Inflammatory macrophage treated with lipopolysaccharide for 4 hours (primary cell): ENCODE measurements around the gene POGLUT2.
A peak's percentile ranks its signal among the peaks of the same experiment; 100 is the strongest.
"Not testable (repeated sequence)": the region's sequence is repeated elsewhere in the genome, so short reads cannot be mapped to it uniquely, and the experiment has no call there.

Source experiments
- DNase-seq: peaks from one replicate; pipeline ENCODE4 v3.0.0-alpha.2; 2020

The POGLUT2 gene

DNA sequence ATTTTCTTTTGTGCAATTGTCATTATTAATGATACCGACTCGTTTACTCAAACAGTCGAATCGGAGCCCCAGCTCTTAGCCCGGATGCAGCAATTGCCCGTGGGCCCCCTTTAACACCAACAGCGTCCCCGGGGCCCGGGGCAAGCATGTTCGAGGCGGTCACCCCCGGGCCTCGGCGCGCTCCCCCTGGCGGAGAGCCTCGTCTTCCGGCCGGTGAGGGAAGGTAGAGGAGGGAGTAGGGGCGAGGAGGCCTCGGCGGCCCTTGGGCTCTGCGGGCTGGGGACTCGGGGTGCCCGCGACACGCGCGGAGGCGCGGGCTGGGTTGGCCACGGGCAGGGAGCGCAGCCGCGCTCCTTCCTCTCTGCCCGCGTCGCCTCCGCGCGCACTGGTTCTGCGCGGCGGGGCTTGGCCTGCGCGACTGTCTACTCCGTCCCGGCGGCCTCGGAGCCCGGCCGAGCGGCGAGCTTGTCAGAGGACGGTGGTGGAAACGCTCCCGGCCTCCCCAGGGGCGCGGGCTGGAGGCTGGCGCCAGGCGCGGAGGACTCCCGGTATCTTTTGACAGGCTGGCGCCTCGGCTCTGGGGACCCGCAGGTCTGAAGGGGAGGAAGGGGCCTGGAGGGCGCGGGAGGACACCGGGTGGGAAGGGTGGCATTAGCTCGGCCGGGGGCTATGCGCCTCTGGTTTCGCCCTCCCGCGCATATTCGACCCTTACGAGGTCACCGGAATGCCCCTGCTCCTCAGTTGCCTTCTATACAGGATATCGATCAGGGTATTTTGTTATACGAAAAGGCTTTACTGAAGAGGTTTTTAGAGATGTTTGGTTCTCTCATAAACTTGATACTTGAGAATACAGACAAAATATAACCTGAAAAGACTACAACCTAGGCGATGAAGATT, 1.6 kb upstream of the POGLUT2 start:
- peak; percentile 76 for DNase-seq

DNA sequence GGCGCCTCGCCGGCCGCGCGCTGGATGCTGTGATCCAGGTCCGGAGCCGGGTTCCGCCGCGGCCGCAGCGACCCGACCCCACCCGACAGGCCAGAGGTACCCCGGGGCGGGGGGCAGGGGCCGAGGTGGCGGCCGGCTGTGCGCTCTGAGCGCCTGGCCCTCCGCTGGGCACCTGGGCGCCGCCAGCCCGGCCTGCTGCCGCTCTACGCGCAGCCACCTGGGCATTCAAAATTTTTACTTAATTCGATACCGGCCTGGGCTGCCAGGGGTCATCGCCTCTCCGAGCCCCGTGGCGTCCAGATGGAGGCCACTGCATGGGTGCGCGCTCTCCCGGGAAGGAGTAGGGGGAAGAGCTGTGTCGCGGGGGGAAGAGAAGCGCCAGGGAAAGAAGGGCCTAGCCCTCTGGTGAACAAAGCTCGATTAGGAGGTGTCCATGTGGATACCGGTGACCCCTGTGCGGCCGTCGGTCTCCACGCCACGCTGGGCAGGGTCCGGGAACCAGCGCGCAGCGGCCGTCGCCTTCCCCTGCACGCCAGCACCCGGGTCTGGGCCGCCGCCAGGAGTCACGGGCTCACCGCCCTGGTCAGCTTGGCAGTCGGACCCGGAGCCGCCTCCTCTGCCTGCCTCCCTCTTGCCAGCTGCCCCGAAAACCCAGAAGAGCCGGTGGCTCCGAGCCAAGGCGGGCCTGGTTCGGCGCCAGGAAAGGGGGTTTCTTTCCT, 809 bp upstream of the POGLUT2 start:
- DNase-seq = peak; percentile 8

DNA sequence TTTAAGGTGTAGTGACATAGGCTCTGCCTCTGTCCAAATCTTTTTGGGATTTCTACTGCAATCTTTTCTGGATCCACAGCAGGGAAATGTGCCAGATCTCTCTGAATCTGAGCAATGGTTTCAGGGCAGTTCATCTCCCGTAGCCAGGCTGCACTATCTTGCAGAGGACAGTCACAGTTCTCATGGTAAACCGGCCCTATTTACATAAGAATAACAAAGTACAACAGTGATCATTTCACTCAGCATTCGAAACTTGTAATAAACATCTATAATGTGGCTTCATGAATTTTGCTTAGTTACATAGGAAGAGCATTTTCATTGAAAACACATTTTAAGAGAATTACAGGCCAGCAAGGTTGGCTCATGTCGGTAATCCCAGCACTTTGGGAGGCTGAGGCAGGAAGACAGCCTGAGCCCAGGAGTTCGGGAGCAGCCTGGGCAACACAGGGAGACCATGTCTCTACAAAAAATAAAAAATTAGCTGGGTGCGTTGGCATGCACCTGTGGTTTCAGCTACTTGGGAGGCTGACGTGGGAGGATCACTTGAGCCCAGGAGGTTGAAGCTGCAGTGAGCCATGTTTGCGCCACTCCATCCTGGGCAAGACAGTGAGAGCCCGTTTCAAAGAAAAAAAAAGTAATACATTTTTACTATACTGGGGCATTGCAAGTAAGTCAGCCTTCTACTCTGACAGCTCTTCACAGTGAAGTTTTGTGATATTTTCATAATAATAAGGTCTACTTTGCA, 5.0 kb downstream of the POGLUT2 start:
- DNase-seq = no peak

DNA sequence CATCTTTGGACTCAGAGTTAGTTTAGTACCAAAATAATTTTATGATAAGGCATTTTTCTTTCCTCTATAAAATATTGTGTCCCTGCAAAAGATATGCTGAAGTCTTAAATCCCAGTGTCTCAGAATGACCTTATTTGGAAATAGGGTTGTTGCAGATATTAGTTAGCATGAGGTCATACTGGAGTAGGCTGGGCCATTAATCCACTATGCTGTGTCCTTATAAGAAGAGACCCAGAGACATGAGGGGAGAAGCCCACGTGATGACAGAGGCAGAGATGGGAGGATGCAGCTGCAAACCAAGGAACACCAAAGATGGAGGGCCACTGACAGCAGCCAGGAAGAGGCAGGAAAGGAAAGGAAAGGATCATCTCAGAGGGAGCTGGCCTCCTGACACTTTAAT, 6.4 kb downstream of the POGLUT2 start:
- DNase-seq = no peak

DNA sequence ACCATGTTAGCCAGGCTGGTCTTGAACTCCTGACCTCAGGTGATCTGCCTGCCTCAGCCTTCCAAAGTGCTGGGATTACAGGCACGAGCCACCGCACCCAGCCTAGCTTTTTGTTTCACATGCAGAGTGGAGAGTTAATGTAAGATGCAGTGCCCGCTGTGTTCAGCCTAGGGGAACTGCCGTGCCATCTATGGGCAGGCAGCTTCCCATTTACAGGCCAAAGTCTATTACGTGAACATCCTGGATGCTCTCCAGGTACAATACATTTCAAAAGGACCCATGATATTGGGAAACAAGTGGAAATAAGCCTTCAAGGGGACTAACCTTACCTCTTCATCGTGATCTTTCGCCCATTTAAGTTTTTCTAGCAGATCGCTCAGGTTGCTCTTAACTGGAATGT, 10.1 kb downstream of the POGLUT2 start:
- DNase-seq = no peak

DNA sequence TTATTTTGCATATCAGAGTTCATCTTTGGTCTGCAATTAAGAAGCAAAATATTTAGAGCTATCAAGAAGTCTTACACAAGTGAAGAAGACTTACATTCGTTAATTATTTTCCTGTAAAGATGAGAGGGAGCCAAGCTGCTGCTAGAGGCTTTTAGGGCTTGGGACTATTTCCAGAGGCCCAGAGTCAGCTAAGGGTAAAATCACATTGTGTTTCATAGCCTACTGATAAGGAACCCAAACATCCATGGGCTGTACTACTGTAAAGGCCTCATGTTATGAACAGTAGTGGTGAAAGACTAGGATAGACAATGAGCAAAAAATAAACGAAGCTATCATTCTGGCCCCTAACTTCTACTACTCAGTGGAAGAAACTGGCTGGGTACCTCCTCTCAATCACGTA, 14.3 kb downstream of the POGLUT2 start:
- no peak for DNase-seq

DNA sequence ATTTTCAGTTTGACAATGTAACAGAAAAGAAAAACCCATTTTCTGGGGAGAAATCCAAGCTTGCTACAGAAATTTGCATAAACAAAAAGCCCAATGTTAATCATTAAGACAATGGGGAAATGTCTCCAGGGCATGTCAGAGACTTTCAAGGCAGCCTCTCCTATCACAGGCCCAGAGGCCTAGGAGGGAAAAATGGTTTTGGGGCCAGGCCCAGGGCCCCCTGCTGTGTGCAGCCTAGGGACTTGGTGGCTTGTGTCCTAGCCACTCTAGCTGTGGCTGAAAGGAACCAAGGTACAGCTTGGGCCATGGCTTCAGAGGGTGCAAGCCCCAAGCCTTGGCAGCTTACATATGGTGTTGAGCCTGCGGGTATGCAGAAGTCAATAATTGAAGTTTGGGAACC, 17.2 kb downstream of the POGLUT2 start:
- peak; percentile 13 for DNase-seq

DNA sequence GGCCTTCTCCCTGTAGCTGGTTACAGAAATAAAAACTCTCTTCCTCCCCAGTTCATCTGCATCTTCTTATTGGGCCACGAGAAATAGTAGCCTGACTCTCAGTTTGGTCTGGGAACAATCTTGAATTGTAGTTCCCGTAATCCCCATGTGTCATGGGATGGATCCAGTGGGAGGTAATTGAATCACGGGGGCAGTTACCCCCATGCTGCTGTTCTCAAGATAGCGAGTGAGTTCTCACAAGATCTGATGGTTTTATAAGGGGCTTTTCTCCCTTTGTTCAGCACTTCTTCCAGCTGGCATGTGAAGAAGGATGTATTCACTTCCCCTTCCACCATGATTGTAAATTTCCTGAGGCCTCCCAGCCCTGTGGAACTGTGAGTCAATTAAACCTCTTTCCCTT, 18.1 kb downstream of the POGLUT2 start:
- not testable (repeated sequence) for DNase-seq

DNA sequence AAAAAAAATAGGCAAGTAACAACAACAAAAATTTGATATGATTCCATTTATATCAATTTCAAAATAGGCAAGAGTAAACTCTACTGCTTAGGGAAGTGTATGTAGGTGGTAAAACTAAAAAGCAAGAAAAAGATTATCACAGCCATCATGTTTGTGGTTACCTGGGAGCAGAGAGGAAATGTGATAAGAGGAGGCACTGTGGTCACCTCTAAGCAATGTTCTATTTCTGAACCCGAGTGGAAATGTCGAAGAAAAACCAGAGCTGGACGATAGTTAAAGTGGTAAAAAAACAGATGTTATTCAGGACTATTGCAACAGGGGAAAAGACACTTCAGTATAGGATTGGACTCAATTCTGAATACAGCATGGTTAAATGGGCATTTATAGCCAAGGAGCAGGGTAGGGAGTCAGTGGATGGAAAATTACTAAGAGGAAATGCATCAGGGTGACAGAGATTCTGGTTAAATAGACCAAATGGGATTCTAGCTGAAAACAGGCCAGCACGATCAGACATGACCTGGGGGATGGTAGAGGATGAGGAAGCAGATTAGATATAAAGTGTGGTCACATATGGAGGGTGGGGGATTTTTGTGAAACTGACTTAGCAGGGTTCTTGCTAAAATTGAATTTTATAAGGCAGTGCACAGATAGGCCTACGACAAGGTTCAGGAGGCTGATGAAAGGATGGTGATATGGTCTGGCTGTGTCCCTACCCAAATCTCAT, 19.2 kb downstream of the POGLUT2 start:
- no peak for DNase-seq

DNA sequence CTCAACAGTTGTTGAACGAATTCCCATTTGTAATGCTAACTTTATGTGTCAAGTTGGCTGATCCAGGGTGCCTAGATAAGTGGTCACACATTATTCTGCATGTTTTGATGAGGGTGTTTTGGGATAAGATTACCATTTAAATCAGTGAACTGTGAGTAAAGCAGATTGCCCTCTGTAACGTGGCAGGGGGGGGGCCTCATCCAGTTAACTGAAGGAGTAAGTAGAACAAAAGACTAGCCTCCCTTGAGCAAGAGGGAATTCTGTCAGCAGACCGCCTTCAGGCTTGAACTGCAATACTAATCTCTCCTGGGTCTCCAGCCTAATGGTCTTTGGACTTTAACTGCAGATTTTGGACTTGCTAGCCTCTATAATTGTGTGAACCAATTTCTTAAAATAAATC, 21.0 kb downstream of the POGLUT2 start:
- DNase-seq = no peak

DNA sequence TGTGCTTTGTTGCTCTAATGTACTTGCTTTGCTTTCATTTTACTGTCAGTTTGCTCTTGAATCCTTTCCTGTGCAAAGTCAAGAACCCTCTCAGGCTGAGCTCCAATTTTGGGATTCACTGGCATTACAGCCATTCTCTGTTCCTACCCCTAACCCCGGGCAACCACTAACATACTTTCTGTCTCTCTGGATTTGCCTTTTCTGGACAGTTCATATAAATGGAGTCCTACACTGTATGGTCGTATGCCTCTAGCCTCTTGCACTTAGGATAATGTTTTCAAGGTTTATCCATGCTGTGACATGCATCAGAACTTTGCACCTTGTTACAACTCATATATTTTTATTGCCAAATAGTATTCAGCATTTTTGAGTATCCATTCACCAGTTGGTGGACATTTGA, 22.5 kb downstream of the POGLUT2 start:
- DNase-seq = no peak

DNA sequence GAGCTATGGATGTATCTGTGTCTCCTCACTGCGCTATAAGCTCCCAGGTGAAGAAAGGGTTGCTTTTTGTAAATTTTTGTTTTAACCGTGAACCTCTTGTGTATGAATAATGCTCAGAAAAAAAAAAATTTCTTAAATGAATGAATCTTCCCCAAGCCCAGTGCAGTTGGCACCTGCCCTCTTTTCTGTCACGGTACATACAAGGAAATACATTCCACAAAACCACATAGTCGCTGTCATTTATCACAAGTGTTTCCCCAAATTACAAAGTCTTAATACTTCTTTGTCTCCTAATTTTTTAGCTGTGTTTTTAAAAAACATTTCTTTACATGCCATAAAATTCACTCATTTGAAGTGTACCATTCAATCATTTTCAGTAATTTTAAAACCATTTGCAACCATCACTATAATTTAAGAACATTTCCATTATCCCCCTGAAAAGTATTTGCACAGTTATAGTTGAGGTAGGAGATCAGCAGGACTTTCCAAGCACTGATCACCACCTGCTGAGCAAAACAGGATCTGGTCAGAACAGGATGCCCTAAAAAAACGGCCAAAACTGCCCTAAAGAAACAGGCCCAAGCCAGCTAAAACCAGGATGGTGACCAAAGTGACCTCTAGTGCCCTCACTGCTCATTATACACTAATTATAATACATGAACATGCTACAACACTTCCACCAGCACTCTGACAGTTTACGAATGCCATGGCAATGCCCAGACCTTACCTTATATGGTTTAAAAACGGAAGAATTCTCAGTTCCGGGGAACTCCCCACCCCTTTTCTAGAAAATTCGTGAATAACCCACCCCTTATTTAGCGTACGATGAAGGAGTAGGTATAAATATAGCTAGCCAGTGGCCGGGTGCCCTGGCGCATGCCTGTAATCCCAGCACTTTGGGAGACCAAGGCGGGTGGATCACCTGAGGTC, 23.9 kb downstream of the POGLUT2 start:
- no peak for DNase-seq

DNA sequence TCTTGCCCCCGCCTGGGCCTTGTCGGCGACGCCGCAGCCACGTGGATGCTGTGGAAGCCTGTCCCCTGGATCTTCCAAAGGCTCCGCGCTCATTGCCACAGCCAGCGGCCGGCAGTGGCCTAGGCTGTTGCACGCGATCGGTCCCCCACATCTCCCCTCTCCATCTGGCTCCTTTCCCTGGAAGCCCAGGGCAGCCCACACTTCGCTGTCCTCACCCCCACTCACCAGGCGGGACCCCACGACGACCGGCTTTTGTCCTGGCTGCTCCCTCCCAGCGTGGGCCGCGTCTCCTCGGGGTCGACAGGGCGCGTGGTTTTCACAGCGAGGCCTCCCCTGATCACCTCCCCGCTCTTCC, 24.6 kb downstream of the POGLUT2 start:
- no peak for DNase-seq

DNA sequence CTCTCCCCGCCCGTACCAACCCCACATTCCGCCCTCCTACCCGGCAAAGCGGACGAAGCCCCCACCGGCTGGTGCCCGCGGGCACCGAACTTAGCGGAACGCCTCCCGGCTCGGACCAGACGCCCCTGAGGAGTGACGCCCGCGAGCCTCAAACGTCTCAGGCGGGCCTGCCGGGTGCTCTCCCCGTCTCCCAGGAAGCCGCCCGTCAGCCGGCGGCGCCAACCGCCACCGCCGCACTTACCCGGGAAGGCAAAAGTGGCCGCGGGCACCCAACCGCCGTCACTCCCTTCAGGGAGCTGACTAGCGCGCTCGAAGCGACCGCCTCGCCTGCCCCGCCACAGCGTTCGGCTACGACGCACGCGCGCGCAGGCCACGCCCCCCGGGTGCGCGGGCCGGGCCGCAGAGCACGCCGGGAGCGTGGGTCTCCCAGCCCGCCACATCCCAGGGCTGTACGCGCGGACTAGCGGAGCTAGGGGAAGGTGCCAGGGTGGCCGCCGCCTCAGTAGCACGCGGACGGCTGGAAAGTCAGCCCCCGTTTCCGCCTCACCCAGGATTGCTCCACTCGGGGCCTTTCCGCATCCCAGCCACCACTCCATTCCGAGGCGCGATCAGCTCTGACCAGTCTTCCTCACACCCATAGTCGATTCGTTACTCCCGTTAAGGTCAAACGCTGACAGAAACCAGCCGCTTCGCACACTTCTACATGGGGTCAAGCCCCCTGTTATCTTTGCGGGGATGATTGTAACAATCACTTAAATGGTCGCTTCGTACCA, 25.1 kb downstream of the POGLUT2 start, which contains the start of gene TEX30:
TEX30 (minus strand) TSS at position 346 of the 773 bp plus-strand sequence. CDS start 3,760 bp downstream, outside the sequence.
- peak; percentile 91 for DNase-seq

DNA sequence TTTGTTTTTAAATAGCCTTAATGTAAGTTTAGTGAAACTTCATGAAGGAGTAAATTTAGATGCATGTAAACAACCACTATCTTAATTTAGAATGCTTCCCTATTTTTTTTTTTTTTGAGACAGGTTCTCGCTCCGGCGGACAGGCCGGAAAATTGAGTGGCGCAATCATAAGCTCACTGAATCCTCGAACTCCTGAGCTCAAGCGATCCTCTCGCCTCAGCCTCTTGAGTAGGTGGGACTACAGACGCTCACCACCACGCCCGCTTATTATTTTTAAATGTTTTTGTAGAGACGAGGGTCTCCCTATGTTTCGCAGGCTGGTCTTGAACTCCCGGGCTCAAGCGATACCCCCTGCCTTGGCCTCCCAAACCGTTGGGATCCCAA, 26.7 kb downstream of the POGLUT2 start:
- no peak for DNase-seq

DNA sequence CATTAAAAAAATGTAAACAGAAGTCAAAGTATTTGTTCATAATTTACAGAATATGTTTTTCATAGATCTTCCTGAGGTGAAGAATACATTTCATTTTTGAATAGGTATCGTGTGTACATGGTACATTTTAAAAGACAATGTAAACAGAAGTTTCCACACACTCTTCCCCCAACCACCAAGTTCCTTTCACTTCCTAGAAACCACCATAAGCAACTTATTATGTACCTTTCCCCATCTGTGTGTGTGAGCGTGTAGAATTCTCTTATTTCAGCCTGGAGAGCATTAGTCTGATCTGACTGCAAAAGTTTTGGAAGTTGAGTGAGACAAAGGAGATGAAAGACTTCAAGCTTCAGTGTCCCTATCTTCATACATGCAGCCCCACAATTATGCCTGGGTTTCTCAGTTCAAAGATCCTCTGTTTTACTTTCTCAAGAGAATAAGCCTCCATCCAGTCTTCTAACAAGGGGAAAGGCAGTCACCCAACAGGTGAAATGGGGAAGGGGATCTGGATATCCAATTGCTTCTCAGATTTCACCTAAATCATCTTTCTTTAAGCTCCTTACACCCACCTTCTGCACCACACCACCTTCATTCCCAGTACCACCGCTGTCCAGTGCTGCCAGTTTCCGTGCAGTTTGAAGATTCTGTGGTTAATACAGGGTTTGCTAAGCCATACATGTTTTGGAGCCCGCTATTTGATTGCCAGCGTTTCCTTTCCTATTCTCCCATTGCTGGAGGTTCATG, 27.3 kb downstream of the POGLUT2 start:
- DNase-seq = peak; percentile 17

DNA sequence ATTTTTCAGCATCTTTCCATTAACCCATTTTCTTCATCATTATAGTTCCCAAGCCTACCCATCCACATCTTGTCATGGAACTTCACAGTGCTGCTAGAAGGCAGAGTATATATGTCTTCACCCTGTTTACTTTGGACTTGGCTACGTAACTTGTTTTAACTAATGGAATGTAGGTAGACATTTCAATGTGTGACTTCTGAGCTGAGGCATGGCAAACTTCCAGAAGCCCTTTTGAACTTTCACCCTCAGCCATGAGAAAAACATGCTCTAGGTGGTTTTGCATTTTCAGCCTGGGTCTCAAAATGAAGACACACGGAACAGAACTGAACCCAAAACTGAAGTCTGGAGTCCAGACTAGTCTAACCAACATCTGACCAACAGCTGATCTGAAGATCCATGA, 28.3 kb downstream of the POGLUT2 start:
- DNase-seq = no peak

DNA sequence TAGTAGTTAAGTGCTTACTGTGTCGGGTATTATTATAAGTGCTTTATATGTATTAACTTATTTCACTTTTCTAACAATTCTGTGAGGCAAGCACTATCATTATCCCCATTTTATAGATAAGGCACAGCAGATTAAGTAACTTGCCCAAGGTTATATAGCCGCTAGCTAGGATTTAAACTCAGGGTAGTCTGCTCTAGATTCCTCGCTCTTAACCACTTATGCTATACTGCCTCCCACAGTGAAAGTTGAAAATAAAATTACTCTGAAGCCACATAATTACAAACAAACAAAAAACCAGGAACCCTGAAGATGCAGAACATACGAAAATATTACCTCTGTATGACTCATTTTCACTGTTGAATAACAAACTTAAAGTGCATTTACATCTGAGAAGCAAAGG, 29.1 kb downstream of the POGLUT2 start:
- peak; percentile 2 for DNase-seq

DNA sequence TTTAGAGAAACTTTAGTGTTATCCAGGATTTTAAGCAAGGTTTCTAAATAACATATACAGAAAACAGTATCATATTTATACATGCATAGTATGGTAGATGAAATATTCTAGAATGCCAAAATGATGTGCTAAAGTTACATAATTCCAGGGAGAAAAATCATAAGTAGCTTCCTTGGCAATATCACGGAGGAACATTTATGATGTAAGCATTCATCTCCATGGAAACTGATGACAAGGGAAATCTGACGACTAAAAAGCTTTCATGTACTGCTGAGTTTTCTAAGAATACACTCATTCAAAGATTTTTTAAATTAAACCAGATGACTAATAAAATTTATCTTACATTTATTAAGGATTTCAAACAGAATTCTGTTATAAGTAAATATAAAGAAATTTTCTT, 29.9 kb downstream of the POGLUT2 start:
- DNase-seq = no peak

DNA sequence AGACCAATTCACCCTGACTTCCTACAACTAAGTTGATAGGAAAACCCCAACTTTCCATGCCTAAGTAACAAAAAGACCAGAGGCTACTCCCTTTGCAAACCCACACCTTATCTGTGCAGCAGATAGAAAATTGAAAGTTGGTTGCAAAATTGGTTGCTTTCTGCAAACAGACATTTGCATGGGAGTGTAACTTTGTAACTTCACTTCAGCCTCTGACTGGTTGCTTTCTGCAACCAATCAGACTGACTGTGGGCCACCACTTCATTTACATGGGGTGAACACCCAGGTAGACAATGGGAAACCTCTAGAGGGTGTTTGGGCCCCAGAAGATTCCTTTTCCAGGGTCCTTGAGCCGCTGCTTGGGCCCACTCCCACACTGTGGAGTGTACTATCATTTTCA, 35.0 kb downstream of the POGLUT2 start:
- DNase-seq = no peak
